Left lung (tissue), 10 donors: ENCODE results near the gene SDCCAG8. TPM values are rescaled to one million over a fixed set of nuclear protein-coding genes. Genes with fewer than 3 reads are reported as not detected.

ENCODE experiments used
- ATAC-seq: fragments of 200-7000 bp; cut with Tn5 transposase; one replicate; pipeline ENCODE4 v1.9.1; 2020; ENCODE audit warnings: moderate library complexity
- DNase-seq, 4 donors: peaks; one replicate each; pipeline ENCODE4 v3.0.0-alpha.2; 2013 to 2020
- H3K27ac ChIP-seq, 2 donors: fragments of 200-600 bp; sonication (generic) in 1 of 2; one replicate each; pipeline versions ENCODE4 v1.5.0 to v1.8.0; 2020 to 2021
- H3K27me3 ChIP-seq, 2 donors: fragments of 200-600 bp; sonication (generic) in 1 of 2; one replicate each; pipeline versions ENCODE4 v1.5.0 to v1.8.0; 2020 to 2021
- H3K36me3 ChIP-seq, 2 donors: fragments of 200-600 bp; sonication (generic) in 1 of 2; one replicate each; pipeline versions ENCODE4 v1.5.0 to v1.8.0; 2020 to 2021
- H3K4me1 ChIP-seq, 2 donors: fragments of 200-600 bp; one replicate each; pipeline ENCODE4 v1.8.0; 2021
- H3K4me3 ChIP-seq, 2 donors: fragments of 200-600 bp; sonication (generic) in 1 of 2; one replicate each; pipeline versions ENCODE4 v1.5.0 to v1.8.0; 2020 to 2021; ENCODE audit warnings: mild to moderate bottlenecking in 1 of 2
- H3K9me3 ChIP-seq, 2 donors: fragments of 200-600 bp; sonication (generic) in 1 of 2; one replicate each; pipeline versions ENCODE4 v1.5.0 to v1.8.0; 2020 to 2021
- CTCF ChIP-seq, 2 donors: fragments of 200-600 bp; sonication (generic) in 1 of 2; IDR thresholded peaks; one replicate each; pipeline versions ENCODE4 v1.5.0 to v1.8.0; 2021; ENCODE audit warnings: antibody characterized with exemption in 2 of 2
- intact Hi-C, 2 donors: fragments of 100-400 bp; cut with DNase I; formaldehyde crosslinking; loops; one replicate each; pipeline versions ENCODE4 v1.11.2 to v1.14.2; 2022
- polyA plus RNA-seq, 6 donors: library from polyadenylated mRNA; unstranded; fragments of 120-200 nt; gene quantifications; one replicate each; pipeline ENCODE4 v1.2.1, GENCODE V29; 2013; ENCODE audit not compliant: insufficient read length in 6 of 6
- total RNA-seq, 2 donors: library from RNA; stranded (reverse); fragmentation: NEBNext Ultra II Directional; extraction: Animal tissue kit (Norgen Biotek cat#: 25700); gene quantifications; one replicate each; pipeline ENCODE4 v1.2.1, GENCODE V29; 2021
- donor health status: DM: no; HTN: yes; CAD: no.
- donor health status: DM: no; HTN: no; CAD: no.

SDCCAG8 gene
- total and polyA plus RNA-seq, 8 donors = 36.6 to 83.7 (median 44.6) TPM

- peaks cover 0 to 19% of the 10 kb centered on the region in 2 donors for H3K36me3 ChIP-seq
- no peak for DNase-seq
- no peaks in the 10 kb centered on the region for H3K9me3 ChIP-seq
- no peak for TF ChIP-seq CTCF (IDR thresholded peaks at IDR 0.05)
- peak; percentile 9 for ATAC-seq
- no peaks in the 10 kb centered on the region for H3K27me3 ChIP-seq
- H3K4me3 ChIP-seq = no peak overlapping the region
- intact Hi-C loops = no loop called here
- H3K27ac ChIP-seq = no peak overlapping the region
- peaks cover 0 to 16% of the 10 kb centered on the region in 2 donors for H3K4me1 ChIP-seq
Observed at GRCh38 chr1:243420016-243420945, 164.4 kb downstream of the SDCCAG8 start.

- Histone ChIP-seq H3K4me3 (no peak overlapping the region), H3K36me3 (peaks cover 0 to 11% of the 10 kb centered on the region in 2 donors), H3K4me1 (peaks cover 0 to 16% of the 10 kb centered on the region in 2 donors), H3K27ac (no peak overlapping the region), H3K9me3 (no peaks in the 10 kb centered on the region), H3K27me3 (no peaks in the 10 kb centered on the region)
- peak; percentile 42 for ATAC-seq
- no peak for TF ChIP-seq CTCF (IDR thresholded peaks at IDR 0.05)
- no peak for DNase-seq
- intact Hi-C loops = no loop called here
Observed at GRCh38 chr1:243420946-243421685, 165.3 kb downstream of the SDCCAG8 start.

GRCh38 chr1:243421784-243422183, 165.9 kb downstream of the SDCCAG8 start:
- no peaks in the 10 kb centered on the region for H3K27me3 ChIP-seq
- DNase-seq = peak in 2 of 4 donors; percentile 40 to 41
- TF ChIP-seq CTCF (IDR thresholded peaks at IDR 0.05) = no peak
- H3K4me3 ChIP-seq = no peak overlapping the region
- intact Hi-C loops = no loop called here
- no peaks in the 10 kb centered on the region for H3K9me3 ChIP-seq
- peaks cover 2 to 12% of the 10 kb centered on the region in 2 donors for H3K36me3 ChIP-seq
- ATAC-seq = peak; percentile 96
- H3K4me1 ChIP-seq = peaks cover 0 to 16% of the 10 kb centered on the region in 2 donors
- H3K27ac ChIP-seq = no peak overlapping the region

GRCh38 chr1:243422362-243422761, 166.5 kb downstream of the SDCCAG8 start:
- ATAC-seq (no peak), DNase-seq (no peak)
- TF ChIP-seq CTCF (IDR thresholded peaks at IDR 0.05) = no peak
- H3K4me1 ChIP-seq = peaks cover 0 to 16% of the 10 kb centered on the region in 2 donors
- H3K36me3 ChIP-seq = peaks cover 5 to 13% of the 10 kb centered on the region in 2 donors
- no peaks in the 10 kb centered on the region for H3K27me3 ChIP-seq
- no peaks in the 10 kb centered on the region for H3K9me3 ChIP-seq
- intact Hi-C loops = no loop called here
- H3K4me3 ChIP-seq = no peak overlapping the region
- no peak overlapping the region for H3K27ac ChIP-seq

- Histone ChIP-seq H3K27ac (no peak overlapping the region), H3K9me3 (no peaks in the 10 kb centered on the region), H3K36me3 (peaks cover 5 to 44% of the 10 kb centered on the region in 2 donors), H3K27me3 (no peaks in the 10 kb centered on the region), H3K4me1 (no peaks in the 10 kb centered on the region), H3K4me3 (no peak overlapping the region)
- intact Hi-C loops = no loop called here
- ATAC-seq = no peak
- DNase-seq = no peak
- TF ChIP-seq CTCF (IDR thresholded peaks at IDR 0.05) = no peak
Observed at GRCh38 chr1:243428084-243428483, 172.2 kb downstream of the SDCCAG8 start.
